H1 (cell line): ENCODE results near the gene HNF1A. TPM values are rescaled to one million over a fixed set of nuclear protein-coding genes. Genes with fewer than 3 reads are reported as not detected.

ENCODE experiments used
- CTCF ChIA-PET: fragments of 300-600 bp; sonication (Branson Sonifier 250); formaldehyde crosslinking; loops from one replicate; lab custom pipeline; 2021; ENCODE audit not compliant: partially characterized antibody; lab: Charles Lee
- POLR2A ChIA-PET: fragments of 300-600 bp; sonication (Branson Sonifier 250); formaldehyde crosslinking; loops from one replicate; lab custom pipeline; 2021; ENCODE audit warnings: inconsistent platforms; ENCODE audit not compliant: partially characterized antibody; lab: Charles Lee
- DNase-seq, 2 experiments: peaks; one replicate each; pipeline versions ENCODE4 v3.0.0 to v3.0.0-alpha.2; 2010 to 2022; ENCODE audit warnings: low spot score in 2 of 2, low read depth in 1 of 2, mixed read lengths in 1 of 2
- FAIRE-seq: peaks from 2 replicates; lab custom pipeline; 2011; peaks lifted over from hg19 to GRCh38; lab: Jason Lieb, UNC
- H2AFZ ChIP-seq: 2 replicates; pipeline ENCODE4 v1.8.1; 2012; ENCODE audit warnings: low read length, inconsistent platforms
- H2AK5ac ChIP-seq: 2 replicates; pipeline ENCODE4 v1.6.1; 2013; ENCODE audit warnings: low read depth, low read length
- H2BK120ac ChIP-seq: replicated peaks from 2 replicates; pipeline ENCODE3; 2013; ENCODE audit warnings: low read depth, low read length, inconsistent platforms
- H2BK12ac ChIP-seq: 2 replicates; pipeline ENCODE4 v1.6.1; 2013; ENCODE audit warnings: low read depth, low read length
- H2BK15ac ChIP-seq: 2 replicates; pipeline ENCODE4 v1.6.1; 2013; ENCODE audit warnings: low read length
- H2BK20ac ChIP-seq: 2 replicates; pipeline ENCODE4 v1.6.1; 2013; ENCODE audit warnings: low read length
- H2BK5ac ChIP-seq: 2 replicates; pipeline ENCODE4 v1.6.1; 2013; ENCODE audit warnings: low read depth, low read length
- H3K14ac ChIP-seq: 2 replicates; pipeline ENCODE4 v1.6.1; 2013; ENCODE audit warnings: inconsistent platforms; ENCODE audit not compliant: insufficient read length
- H3K18ac ChIP-seq: 2 replicates; pipeline ENCODE4 v1.6.1; 2013; ENCODE audit warnings: low read length; ENCODE audit errors: extremely low read depth
- H3K23ac ChIP-seq: 2 replicates; pipeline ENCODE4 v1.6.1; 2013; ENCODE audit warnings: inconsistent platforms; ENCODE audit not compliant: insufficient read length
- H3K23me2 ChIP-seq: 2 replicates; pipeline ENCODE4 v1.6.1; 2013; ENCODE audit warnings: low read depth, low read length
- H3K27ac ChIP-seq: 2 replicates; pipeline ENCODE4 v1.6.1; 2011; ENCODE audit warnings: low read depth, low read length, inconsistent platforms
- H3K27me3 ChIP-seq, 4 experiments: replicated peaks in 1 of 4; 1 replicate in 1 of 4; 2 replicates in 3 of 4; pipeline versions ENCODE4 v1.6.1 to v1.8.1; 2011 to 2013; ENCODE audit warnings: low read length in 3 of 4, mild to moderate bottlenecking in 3 of 4, inconsistent platforms in 2 of 4, mixed read lengths in 2 of 4, moderate library complexity in 1 of 4; ENCODE audit not compliant: control insufficient read depth in 3 of 4, insufficient read depth in 3 of 4; ENCODE audit errors: extremely low read depth in 1 of 4
- H3K36me3 ChIP-seq, 4 experiments: 2 replicates each; pipeline versions ENCODE4 v1.6.1 to v1.8.1; 2011 to 2013; ENCODE audit warnings: mild to moderate bottlenecking in 4 of 4, low read length in 3 of 4, moderate library complexity in 2 of 4, control low read depth in 1 of 4, inconsistent platforms in 1 of 4; ENCODE audit not compliant: insufficient read depth in 4 of 4, control insufficient read depth in 2 of 4
- H3K4ac ChIP-seq: replicated peaks from 2 replicates; pipeline ENCODE3; 2013; ENCODE audit warnings: low read length, low read depth, mixed read lengths, inconsistent platforms; ENCODE audit not compliant: insufficient read length
- H3K4me1 ChIP-seq, 4 experiments: replicated peaks in 1 of 4; 1 replicate in 1 of 4; 2 replicates in 3 of 4; pipeline versions ENCODE4 v1.6.1 to v1.8.1; 2011 to 2013; ENCODE audit warnings: low read length in 3 of 4, inconsistent platforms in 2 of 4, mixed read lengths in 1 of 4; ENCODE audit not compliant: insufficient read depth in 4 of 4, control insufficient read depth in 3 of 4
- H3K4me2 ChIP-seq, 2 experiments: 2 replicates each; pipeline versions ENCODE4 v1.6.1 to v1.8.1; 2011 to 2013; ENCODE audit warnings: low read depth in 2 of 2, low read length in 2 of 2, control low read depth in 1 of 2, inconsistent platforms in 1 of 2, mild to moderate bottlenecking in 1 of 2; ENCODE audit not compliant: insufficient read depth in 1 of 2
- H3K4me3 ChIP-seq, 4 experiments: fragments of 200-600, 300-600 bp in 1 of 4; sonication (generic), shearing (Covaris generic), sonication (Bioruptor Twin) in 1 of 4; 2 replicates each; pipeline versions ENCODE4 v1.5.1 to v1.8.1; 2011 to 2016; ENCODE audit warnings: low read length in 4 of 4, low read depth in 3 of 4, control low read depth in 2 of 4, inconsistent platforms in 2 of 4, mild to moderate bottlenecking in 2 of 4, mixed read lengths in 1 of 4, moderate library complexity in 1 of 4; ENCODE audit not compliant: insufficient read depth in 2 of 4; ENCODE audit errors: extremely low read depth in 1 of 4
- H3K56ac ChIP-seq: replicated peaks from 2 replicates; pipeline ENCODE3; 2013; ENCODE audit warnings: low read depth, mild to moderate bottlenecking, mixed read lengths, low read length, inconsistent platforms; ENCODE audit not compliant: insufficient read length
- H3K79me1 ChIP-seq: 2 replicates; pipeline ENCODE4 v1.6.1; 2013; ENCODE audit warnings: low read depth, low read length, control low read depth
- H3K79me2 ChIP-seq, 2 experiments: 2 replicates each; pipeline versions ENCODE4 v1.6.1 to v1.8.1; 2012 to 2013; ENCODE audit warnings: low read length in 2 of 2, mild to moderate bottlenecking in 2 of 2, inconsistent platforms in 1 of 2; ENCODE audit not compliant: insufficient read depth in 2 of 2, control insufficient read depth in 1 of 2
- H3K9ac ChIP-seq, 4 experiments: replicated peaks in 1 of 4; 1 replicate in 1 of 4; 2 replicates in 3 of 4; pipeline versions ENCODE4 v1.6.1 to v1.8.1; 2011 to 2013; ENCODE audit warnings: low read depth in 3 of 4, low read length in 3 of 4, control low read depth in 2 of 4, mild to moderate bottlenecking in 2 of 4, moderate library complexity in 2 of 4, inconsistent platforms in 1 of 4; ENCODE audit errors: extremely low read depth in 1 of 4
- H3K9me3 ChIP-seq, 2 experiments: 2 replicates each; pipeline versions ENCODE4 v1.6.1 to v1.8.1; 2012 to 2013; ENCODE audit warnings: mild to moderate bottlenecking in 2 of 2, moderate library complexity in 2 of 2, control low read depth in 1 of 2, inconsistent platforms in 1 of 2, low read depth in 1 of 2, low read length in 1 of 2, mixed read lengths in 1 of 2; ENCODE audit not compliant: insufficient read depth in 2 of 2
- H4K20me1 ChIP-seq, 2 experiments: replicated peaks in 1 of 2; 2 replicates each; pipeline versions ENCODE3 to v1.8.1; 2011 to 2013; ENCODE audit warnings: inconsistent platforms in 2 of 2, low read length in 2 of 2, mild to moderate bottlenecking in 1 of 2; ENCODE audit not compliant: insufficient read depth in 2 of 2, control insufficient read depth in 1 of 2
- H4K5ac ChIP-seq: 2 replicates; pipeline ENCODE4 v1.6.1; 2013; ENCODE audit warnings: low read length, low read depth, mixed read lengths, inconsistent platforms; ENCODE audit not compliant: insufficient read length
- H4K8ac ChIP-seq: 2 replicates; pipeline ENCODE4 v1.8.0; 2013; ENCODE audit warnings: mild to moderate bottlenecking, moderate library complexity, low read length, inconsistent platforms; ENCODE audit not compliant: insufficient read depth; ENCODE audit errors: extremely low read depth
- H4K91ac ChIP-seq: replicated peaks from 2 replicates; pipeline ENCODE3; 2013; ENCODE audit warnings: low read length, mixed read lengths, inconsistent platforms; ENCODE audit not compliant: insufficient read length
- ZNF274 ChIP-seq: IDR thresholded peaks from 2 replicates; pipeline ENCODE4 v1.7.0; 2012; ENCODE audit warnings: low read length, borderline replicate concordance; ENCODE audit errors: extremely low read depth
- WGBS, 2 experiments: shearing (Covaris generic) in 1 of 2; methylation state at CpG; one replicate each; pipeline versions ENCODE4 v1.1.6 to v1.1.7; 2013 to 2015; ENCODE audit warnings: low lambda C conversion rate in 2 of 2, mixed read lengths in 2 of 2, inconsistent platforms in 1 of 2, low coverage in 1 of 2, missing lambda C conversion rate in 1 of 2; ENCODE audit not compliant: insufficient replicate concordance in 2 of 2, insufficient coverage in 1 of 2, insufficient read length in 1 of 2; ENCODE audit errors: extremely low coverage in 1 of 2, missing lambda C conversion rate in 1 of 2; 5-methylcytosine and 5-hydroxymethylcytosine counted together
- polyA plus RNA-seq, 7 experiments: library from polyadenylated mRNA; depleted of rRNA in 3 of 7; stranded (reverse) in 5 of 7; unstranded in 2 of 7; fragments of >200 nt in 5 of 7; fragments of 200-250 nt in 2 of 7; gene quantifications; 1 replicate in 5 of 7; 2 replicates in 1 of 7; 4 replicates in 1 of 7; pipeline versions ENCODE4 v1.2.1 to v1.2.3, GENCODE V29; 2011 to 2013; ENCODE audit warnings: missing spikeins in 2 of 7, mixed read lengths in 2 of 7
- total RNA-seq: library from RNA; stranded (reverse); fragmentation: NEBNext Ultra II Directional; extraction: Animal tissue kit (Norgen Biotek cat#: 25700); gene quantifications from 2 replicates; pipeline ENCODE4 v1.2.1, GENCODE V29; 2021

HNF1A gene
- total and polyA plus RNA-seq, 2 of the 8 experiments (the other 6 are each of a cell fraction or from before 2014, with no cell fraction given): not detected

GRCh38 chr12:120983759-120984158 is 5.4 kb downstream of the HNF1A start:
- Histone ChIP-seq H2AFZ (peak overlapping the region; percentile 66; the same call in 1 of the 2 replicates), H4K8ac (no peak overlapping the region), H3K27ac (no peak overlapping the region), H2BK120ac (no peak overlapping the region), H2BK5ac (no peak overlapping the region), H3K4me2 (0 out of 4 replicates have a peak overlapping the region, but pooled peaks of 1 of the 2 experiments have one; percentile 19), H4K20me1 (no peaks in the 10 kb centered on the region), H3K23me2 (peaks cover 10% of the 10 kb centered on the region; the same call in 1 of the 2 replicates), H2AK5ac (no peak overlapping the region), H2BK20ac (no peak overlapping the region), H3K14ac (no peak overlapping the region), H3K9me3 (no peaks in the 10 kb centered on the region), H4K91ac (no peak overlapping the region), H3K4ac (no peak overlapping the region), H2BK15ac (no peak overlapping the region), H3K56ac (no peak overlapping the region), H3K4me3 (no peak overlapping the region), H3K18ac (no peak overlapping the region), H3K79me2 (no peaks in the 10 kb centered on the region), H4K5ac (no peak overlapping the region), H3K36me3 (no peaks in the 10 kb centered on the region), H3K9ac (no peak overlapping the region), H3K27me3 (no peaks in the 10 kb centered on the region), H3K23ac (no peak overlapping the region), H3K79me1 (no peaks in the 10 kb centered on the region), H3K4me1 (peaks cover 0 to 11% (median 1%) of the 10 kb centered on the region in 4 experiments; a peak in 4 of 7 replicates), H2BK12ac (no peak overlapping the region)
- POLR2A ChIA-PET: interaction anchor here (0.8 to 1.8 kb wide), 2 partner anchors 8 to 11 kb away, joined by 3 to 4 read pairs; no protein-coding TSS in a partner anchor
- CTCF ChIA-PET: interaction anchor here (0.6 to 2.4 kb wide), 9 partner anchors 9 to 360 kb away, joined by 3 to 8 read pairs (median 5); no protein-coding TSS in a partner anchor
- 91% methylated on average over 4 of the region's 4 CpGs; no CpG with 5 or more reads in 1 of the 2 experiments for WGBS, 2 experiments
- no peak for FAIRE-seq
- no peak for TF ChIP-seq ZNF274
- DNase-seq: no peak
